GM19455 (cell line): Measurements from ENCODE around the gene UBE2Z.

ENCODE experiments used
- ATAC-seq: cut with Tn5 transposase; IDR thresholded peaks from one replicate; pipeline ENCODE4 v1.9.1; 2021; ENCODE audit not compliant: unreplicated experiment

UBE2Z gene

GRCh38 chr17:48954300-48954755, 46.1 kb downstream of the UBE2Z start:
- ATAC-seq: no peak

GRCh38 chr17:48960834-48961515, 52.8 kb downstream of the UBE2Z start:
- no peak for ATAC-seq

- no peak for ATAC-seq
These were observed 53.5 kb downstream of the UBE2Z start for GRCh38 chr17:48961516-48962233.

- no peak for ATAC-seq
These were observed 62.0 kb downstream of the UBE2Z start for GRCh38 chr17:48970224-48970623.

- ATAC-seq: no peak
These were observed 62.9 kb downstream of the UBE2Z start for GRCh38 chr17:48970865-48971687.

- ATAC-seq: no peak
These were observed 64.5 kb downstream of the UBE2Z start for GRCh38 chr17:48972749-48973097.

- ATAC-seq: no peak
These were observed 65.6 kb downstream of the UBE2Z start for GRCh38 chr17:48973806-48974205.
